Osteocyte (in vitro differentiated cells): ENCODE data around the gene ATAD2B. TPM values are rescaled to one million over a fixed set of nuclear protein-coding genes. Genes with fewer than 3 reads are reported as not detected.
A peak's percentile ranks its signal among the peaks of the same experiment; 100 is the strongest.

Experiments
- DNase-seq: peaks from one replicate; pipeline ENCODE4 v3.0.0; 2021; ENCODE audit warnings: mixed read lengths; ENCODE audit not compliant: unreplicated experiment; ENCODE audit errors: extremely low spot score
- H3K27ac Mint-ChIP-seq: one replicate; pipeline ENCODE4 v1.8.0; 2021; ENCODE audit warnings: mild to moderate bottlenecking, mixed read lengths; ENCODE audit not compliant: unreplicated experiment
- H3K27me3 Mint-ChIP-seq: one replicate; pipeline ENCODE4 v1.8.0; 2021; ENCODE audit warnings: mixed read lengths; ENCODE audit not compliant: unreplicated experiment
- H3K36me3 Mint-ChIP-seq: one replicate; pipeline ENCODE4 v1.8.0; 2021; ENCODE audit warnings: mixed read lengths; ENCODE audit not compliant: unreplicated experiment
- H3K4me1 Mint-ChIP-seq: one replicate; pipeline ENCODE4 v1.8.0; 2021; ENCODE audit warnings: mixed read lengths; ENCODE audit not compliant: unreplicated experiment
- H3K4me3 Mint-ChIP-seq: one replicate; pipeline ENCODE4 v1.8.0; 2021; ENCODE audit warnings: mild to moderate bottlenecking, moderate library complexity, mixed read lengths; ENCODE audit not compliant: unreplicated experiment
- H3K9me3 Mint-ChIP-seq: one replicate; pipeline ENCODE4 v1.8.0; 2021; ENCODE audit warnings: mixed read lengths; ENCODE audit not compliant: unreplicated experiment
- total RNA-seq: library from RNA; stranded (reverse); gene quantifications from 2 replicates; pipeline ENCODE4 v1.2.1, GENCODE V29; 2021
- TF ChIP-seq, protein P1 (sequence below): fragments of 200-600 bp; sonication (generic); IDR thresholded peaks from 2 replicates; pipeline ENCODE4 v1.5.0; 2021; ENCODE audit warnings: antibody characterized with exemption, mild to moderate bottlenecking, moderate library complexity

Gene ATAD2B
- total RNA-seq, 1 donor from 2014 or later, result 27.3 TPM

DNA sequence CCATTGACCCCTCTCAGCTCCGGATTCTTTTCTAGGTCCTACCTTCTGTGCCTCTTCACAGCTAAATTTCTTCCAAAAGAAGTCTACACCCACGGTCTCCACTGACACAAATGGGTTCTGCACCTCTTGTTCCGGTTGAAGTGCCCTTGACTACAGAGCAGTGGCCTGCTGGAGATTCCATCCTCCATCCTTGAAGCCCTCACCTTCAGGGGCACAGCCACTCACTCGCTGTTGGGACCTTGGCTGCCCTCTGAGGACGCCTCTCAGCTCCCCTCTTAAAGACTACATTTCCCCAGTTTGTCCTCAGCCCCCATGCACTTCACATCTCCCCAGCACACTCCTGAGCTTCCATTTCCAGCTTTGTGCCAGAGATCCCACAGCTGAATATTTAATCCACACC lies 226.3 kb downstream of the ATAD2B start:
- Mint-ChIP-seq H3K4me1 (no peaks in the 10 kb centered on the region), H3K27me3 (no peaks in the 10 kb centered on the region), H3K9me3 (peaks cover 8% of the 10 kb centered on the region), H3K27ac (no peak overlapping the region), H3K4me3 (no peak overlapping the region), H3K36me3 (peaks cover 23% of the 10 kb centered on the region)
- DNase-seq, result peak; percentile 42
- TF ChIP-seq, protein P1, sequence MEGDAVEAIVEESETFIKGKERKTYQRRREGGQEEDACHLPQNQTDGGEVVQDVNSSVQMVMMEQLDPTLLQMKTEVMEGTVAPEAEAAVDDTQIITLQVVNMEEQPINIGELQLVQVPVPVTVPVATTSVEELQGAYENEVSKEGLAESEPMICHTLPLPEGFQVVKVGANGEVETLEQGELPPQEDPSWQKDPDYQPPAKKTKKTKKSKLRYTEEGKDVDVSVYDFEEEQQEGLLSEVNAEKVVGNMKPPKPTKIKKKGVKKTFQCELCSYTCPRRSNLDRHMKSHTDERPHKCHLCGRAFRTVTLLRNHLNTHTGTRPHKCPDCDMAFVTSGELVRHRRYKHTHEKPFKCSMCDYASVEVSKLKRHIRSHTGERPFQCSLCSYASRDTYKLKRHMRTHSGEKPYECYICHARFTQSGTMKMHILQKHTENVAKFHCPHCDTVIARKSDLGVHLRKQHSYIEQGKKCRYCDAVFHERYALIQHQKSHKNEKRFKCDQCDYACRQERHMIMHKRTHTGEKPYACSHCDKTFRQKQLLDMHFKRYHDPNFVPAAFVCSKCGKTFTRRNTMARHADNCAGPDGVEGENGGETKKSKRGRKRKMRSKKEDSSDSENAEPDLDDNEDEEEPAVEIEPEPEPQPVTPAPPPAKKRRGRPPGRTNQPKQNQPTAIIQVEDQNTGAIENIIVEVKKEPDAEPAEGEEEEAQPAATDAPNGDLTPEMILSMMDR, result no peak

DNA sequence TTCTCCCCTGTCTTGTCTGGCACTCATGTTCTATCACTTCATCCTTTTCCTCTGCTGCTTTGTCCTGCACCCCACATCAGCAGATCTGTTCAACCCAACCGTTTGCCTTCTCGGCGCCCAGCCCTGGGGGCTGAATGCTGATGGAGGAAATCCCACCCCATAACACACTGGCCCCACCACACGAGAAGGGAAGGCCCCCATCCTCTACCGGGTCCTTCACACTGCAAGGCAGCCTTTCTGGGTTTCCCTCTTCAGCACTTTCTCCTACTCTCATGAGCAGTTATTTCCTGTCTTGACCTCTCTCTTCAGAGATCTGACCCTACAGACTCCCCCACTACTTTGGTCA lies 227.4 kb downstream of the ATAD2B start:
- H3K4me3 Mint-ChIP-seq, result no peak overlapping the region
- no peak overlapping the region for H3K27ac Mint-ChIP-seq
- DNase-seq, result no peak
- H3K4me1 Mint-ChIP-seq, result no peaks in the 10 kb centered on the region
- peaks cover 8% of the 10 kb centered on the region for H3K9me3 Mint-ChIP-seq
- no peaks in the 10 kb centered on the region for H3K27me3 Mint-ChIP-seq
- peaks cover 21% of the 10 kb centered on the region for H3K36me3 Mint-ChIP-seq
- TF ChIP-seq, protein P1, result no peak

DNA sequence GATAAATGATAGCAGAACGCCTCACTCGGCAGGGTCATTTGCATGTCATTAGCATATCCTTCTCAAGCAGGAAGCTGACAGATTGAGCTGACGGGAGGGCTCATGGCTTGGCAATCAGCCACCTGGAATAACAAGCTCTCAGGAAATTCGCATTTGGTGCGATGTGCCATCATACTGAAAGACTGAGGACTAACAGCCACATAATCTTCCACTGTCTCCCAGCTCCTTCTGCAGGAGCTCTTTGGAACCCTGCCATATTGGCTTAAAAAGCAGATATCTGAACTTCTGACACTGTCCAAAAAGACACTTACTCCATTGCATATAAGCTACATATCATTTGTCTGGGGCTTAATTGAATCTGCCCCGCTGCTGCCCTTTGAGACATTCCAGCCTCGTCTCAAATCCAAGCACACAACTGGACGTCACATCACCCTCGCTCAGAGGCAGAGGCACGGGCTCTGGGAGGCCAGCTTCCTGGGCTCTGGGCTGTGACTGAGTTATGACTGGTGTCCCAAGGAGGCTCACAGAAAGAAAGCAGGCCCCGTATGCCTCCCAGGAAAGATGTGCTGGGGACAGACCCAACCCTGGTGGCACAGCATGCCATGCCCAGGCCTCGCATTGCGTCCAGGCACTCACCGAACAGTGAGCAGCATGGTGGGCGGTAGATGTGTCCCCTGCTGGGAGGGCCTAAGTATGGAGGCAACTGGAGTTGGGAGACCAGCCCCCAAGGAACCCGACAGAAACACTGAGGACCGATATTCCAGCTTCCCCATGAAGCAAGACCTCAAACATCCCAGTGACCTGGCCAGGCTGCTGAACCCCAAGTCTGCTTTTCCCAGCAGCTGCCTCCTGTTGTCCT lies 228.0 kb downstream of the ATAD2B start:
- Mint-ChIP-seq H3K4me1 (no peaks in the 10 kb centered on the region), H3K9me3 (peaks cover 8% of the 10 kb centered on the region), H3K27me3 (no peaks in the 10 kb centered on the region), H3K4me3 (no peak overlapping the region), H3K36me3 (peaks cover 21% of the 10 kb centered on the region), H3K27ac (no peak overlapping the region)
- DNase-seq, result no peak
- TF ChIP-seq, protein P1, result no peak

Other genes starting within 250 kb of the ATAD2B start
- 18.8 and 18.9 TPM in 2 replicates for gene UBXN2A, start 13.3 kb upstream of the ATAD2B start, total RNA-seq
- not detected in 2 replicates for gene MFSD2B, start 83.0 kb upstream of the ATAD2B start, total RNA-seq
- 9.6 and 12.4 TPM in 2 replicates for gene WDCP, start 120.3 kb upstream of the ATAD2B start, total RNA-seq
- 12.6 and 12.7 TPM in 2 replicates for gene FKBP1B, start 122.6 kb upstream of the ATAD2B start, total RNA-seq
- gene SF3B6, start 149.2 kb upstream of the ATAD2B start, total RNA-seq, result 89.5 and 91.4 TPM in 2 replicates
- gene TP53I3, start 157.7 kb upstream of the ATAD2B start, total RNA-seq, result 44.4 and 45.9 TPM in 2 replicates
- 1.4 and 1.9 TPM in 2 replicates for gene PFN4, start 196.2 kb upstream of the ATAD2B start, total RNA-seq
- 19.5 and 22.5 TPM in 2 replicates for gene FAM228B, start 196.3 kb upstream of the ATAD2B start, total RNA-seq
- 0.32 TPM in 1 of 2 replicates, not detected in the other for gene FAM228A, start 247.9 kb upstream of the ATAD2B start, total RNA-seq